A549 (cell line): ENCODE data around the gene SEMA4B. TPM values are rescaled to one million over a fixed set of nuclear protein-coding genes. Genes with fewer than 3 reads are reported as not detected.

Source experiments
- ATAC-seq, 2 experiments: fragments of 200-7000 bp in 1 of 2; fragments of >200 bp in 1 of 2; cut with Nextera tagmentation in 1 of 2; cut with Tn5 transposase in 1 of 2; 3 replicates each; pipeline versions ENCODE4 v1.8.0 to v1.9.1; 2018 to 2020; ENCODE audit warnings: mild to moderate bottlenecking in 1 of 2, moderate library complexity in 1 of 2
- CTCF ChIA-PET: fragments of 300-600 bp; sonication (Branson Sonifier 250); formaldehyde crosslinking; extraction: SDS; loops from one replicate; lab custom pipeline; 2021; ENCODE audit warnings: antibody characterized with exemption, inconsistent platforms; lab: Yijun Ruan, JAX
- POLR2A ChIA-PET: fragments of 350-600 bp; formaldehyde crosslinking; extraction: SDS; loops from one replicate; lab custom pipeline; 2021; ENCODE audit warnings: antibody characterized with exemption, inconsistent platforms; lab: Yijun Ruan, JAX
- DNase-seq, 2 experiments: peaks; one replicate each; pipeline versions ENCODE4 v3.0.0 to v3.0.0-alpha.2; 2011 to 2016; ENCODE audit warnings: low read depth in 1 of 2, low spot score in 1 of 2
- FAIRE-seq: peaks from 2 replicates; lab custom pipeline; 2011; peaks lifted over from hg19 to GRCh38; lab: Jason Lieb, UNC
- H3K27ac ChIP-seq, 2 experiments: fragments of >200 bp; sonication (Bioruptor Twin); formaldehyde crosslinking; 3 replicates each; pipeline ENCODE4 v1.5.1; 2016 to 2017
- H3K4me1 ChIP-seq: fragments of >200 bp; sonication (Bioruptor Twin); formaldehyde crosslinking; 3 replicates; pipeline ENCODE4 v1.6.1; 2016
- H3K4me2 ChIP-seq: fragments of >200 bp; sonication (Bioruptor Twin); formaldehyde crosslinking; 3 replicates; pipeline ENCODE4 v1.6.1; 2016
- H3K4me3 ChIP-seq: fragments of >200 bp; sonication (Bioruptor Twin); formaldehyde crosslinking; 3 replicates; pipeline ENCODE4 v1.5.1; 2016
- H3K9me3 ChIP-seq: fragments of >200 bp; sonication (Bioruptor Twin); formaldehyde crosslinking; 3 replicates; pipeline ENCODE4 v1.6.1; 2016
- CBX2 ChIP-seq: fragments of 200-600 bp; sonication (generic); IDR thresholded peaks from 2 replicates; pipeline ENCODE4 v1.6.1; 2016; ENCODE audit warnings: low read depth, mild to moderate bottlenecking, borderline replicate concordance
- CEBPB ChIP-seq, 2 experiments: fragments of >200 bp in 1 of 2; sonication (Bioruptor Twin) in 1 of 2; formaldehyde crosslinking in 1 of 2; IDR thresholded peaks; 2 replicates each; pipeline ENCODE4 v1.6.1; 2012 to 2016
- EHMT2 ChIP-seq: fragments of 200-600 bp; sonication (generic); IDR thresholded peaks from 2 replicates; pipeline ENCODE4 v1.6.1; 2016; ENCODE audit warnings: antibody characterized with exemption, low read depth, mild to moderate bottlenecking, moderate library complexity
- FOSB ChIP-seq: fragments of 250-450 bp; sonication (Bioruptor Pico); IDR thresholded peaks from 2 replicates; pipeline ENCODE4 v1.5.0; 2020; ENCODE audit warnings: mild to moderate bottlenecking, moderate library complexity
- FOXS1 ChIP-seq: fragments of 250-450 bp; sonication (Bioruptor Pico); IDR thresholded peaks from 2 replicates; pipeline ENCODE4 v1.5.0; 2020; ENCODE audit warnings: mild to moderate bottlenecking, moderate library complexity
- GATA3 ChIP-seq: IDR thresholded peaks from 2 replicates; pipeline ENCODE4 v1.6.1; 2012; ENCODE audit warnings: borderline replicate concordance
- HDAC2 ChIP-seq: fragments of 200-600 bp; sonication (generic); IDR thresholded peaks from 2 replicates; pipeline ENCODE4 v1.6.1; 2016
- HOXB5 ChIP-seq: fragments of 250-450 bp; sonication (Bioruptor Pico); IDR thresholded peaks from 2 replicates; pipeline ENCODE4 v1.5.0; 2020; ENCODE audit warnings: mild to moderate bottlenecking, moderate library complexity
- JUN ChIP-seq, 2 experiments: fragments of >200 bp; sonication (Bioruptor Twin); formaldehyde crosslinking; IDR thresholded peaks; 2 replicates in 1 of 2; 3 replicates in 1 of 2; pipeline ENCODE4 v1.6.1; 2016 to 2017
- JUNB ChIP-seq: fragments of >200 bp; sonication (Bioruptor Twin); formaldehyde crosslinking; IDR thresholded peaks from 2 replicates; pipeline ENCODE4 v1.6.1; 2016
- KDM1A ChIP-seq: fragments of 200-600 bp; sonication (generic); IDR thresholded peaks from 2 replicates; pipeline ENCODE4 v1.6.1; 2016; ENCODE audit warnings: low read depth, mild to moderate bottlenecking
- MAFK ChIP-seq: fragments of 450-650 bp; IDR thresholded peaks from 2 replicates; pipeline ENCODE4 v1.6.1; 2014; ENCODE audit not compliant: partially characterized antibody
- POLR2AphosphoS2 ChIP-seq: conservative IDR thresholded peaks from 2 replicates; pipeline ENCODE4 v1.6.1; 2012; ENCODE audit warnings: low read length, improper control_type of control experiment, inconsistent platforms
- RAD21 ChIP-seq, 2 experiments: fragments of >200 bp in 1 of 2; sonication (Bioruptor Twin) in 1 of 2; formaldehyde crosslinking in 1 of 2; IDR thresholded peaks in 1 of 2; conservative IDR thresholded peaks in 1 of 2; 2 replicates in 1 of 2; 3 replicates in 1 of 2; pipeline ENCODE4 v1.6.1; 2012 to 2018; ENCODE audit warnings: inconsistent platforms in 1 of 2
- RARB ChIP-seq: fragments of 250-450 bp; sonication (Bioruptor Pico); IDR thresholded peaks from 2 replicates; pipeline ENCODE4 v1.8.0; 2021; ENCODE audit warnings: mild to moderate bottlenecking, moderate library complexity
- RCOR1 ChIP-seq: fragments of 150-350 bp; IDR thresholded peaks from 2 replicates; pipeline ENCODE4 v1.6.1; 2014; ENCODE audit warnings: antibody characterized with exemption, low read length, low read depth
- RFX5 ChIP-seq: fragments of 450-650 bp; IDR thresholded peaks from 2 replicates; pipeline ENCODE4 v1.7.1; 2014; ENCODE audit warnings: antibody characterized with exemption, mild to moderate bottlenecking, moderate library complexity
- SMC3 ChIP-seq: fragments of >200 bp; sonication (Bioruptor Twin); formaldehyde crosslinking; IDR thresholded peaks from 3 replicates; pipeline ENCODE4 v1.6.1; 2018; ENCODE audit warnings: inconsistent platforms
- TFCP2L1 ChIP-seq: fragments of 250-450 bp; sonication (Bioruptor Pico); IDR thresholded peaks from 2 replicates; pipeline ENCODE4 v1.5.0; 2021; ENCODE audit warnings: mild to moderate bottlenecking
- TP53 ChIP-seq: fragments of 250-450 bp; sonication (Bioruptor Pico); IDR thresholded peaks from 2 replicates; pipeline ENCODE4 v1.5.0; 2021; ENCODE audit warnings: mild to moderate bottlenecking, moderate library complexity
- WGBS: methylation state at CpG from one replicate; pipeline ENCODE4 v1.1.6; 2017; ENCODE audit errors: missing lambda C conversion rate; 5-methylcytosine and 5-hydroxymethylcytosine counted together
- polyA plus RNA-seq, 4 experiments: library from polyadenylated mRNA; depleted of rRNA in 3 of 4; stranded (reverse); fragments of >200 nt; fragmentation: RNase III in 1 of 4; extraction: RNeasy Plus Mini Kit Qiagen cat#74134 plus additional on column Dnase treatment in 1 of 4; gene quantifications; 2 replicates in 3 of 4; 3 replicates in 1 of 4; pipeline ENCODE4 v1.2.3, GENCODE V29; 2011 to 2017
- TF ChIP-seq, protein P1 (sequence below): fragments of >200 bp; sonication (Bioruptor Twin); formaldehyde crosslinking; IDR thresholded peaks from 3 replicates; pipeline ENCODE4 v1.6.1; 2016
- TF ChIP-seq, protein P2 (sequence below): fragments of 150-350 bp; IDR thresholded peaks from 2 replicates; pipeline ENCODE4 v1.6.1; 2014; ENCODE audit warnings: low read depth, mild to moderate bottlenecking, low read length
- TF ChIP-seq, protein P3 (sequence below): fragments of >200 bp; sonication (Bioruptor Twin); formaldehyde crosslinking; IDR thresholded peaks from 2 replicates; pipeline ENCODE4 v1.6.1; 2016
- TF ChIP-seq, protein P4 (sequence below): fragments of 250-450 bp; sonication (Bioruptor Pico); IDR thresholded peaks from 2 replicates; pipeline ENCODE4 v1.5.0; 2020; ENCODE audit warnings: low read depth, mild to moderate bottlenecking, moderate library complexity
- TF ChIP-seq, protein P5 (sequence below): fragments of >200 bp; sonication (Bioruptor Twin); formaldehyde crosslinking; IDR thresholded peaks from 3 replicates; pipeline ENCODE4 v1.5.1; 2016
- TF ChIP-seq, protein P6 (sequence below): IDR thresholded peaks from 2 replicates; pipeline ENCODE4 v1.6.1; 2012
- TF ChIP-seq, protein P7 (sequence below): IDR thresholded peaks from 2 replicates; pipeline ENCODE4 v1.6.1; 2012
- TF ChIP-seq, protein P8 (sequence below): fragments of 200-600 bp; sonication (generic); IDR thresholded peaks from 2 replicates; pipeline ENCODE4 v1.6.1; 2016; ENCODE audit warnings: antibody characterized with exemption, mild to moderate bottlenecking, moderate library complexity

SEMA4B gene
- polyA plus RNA-seq, 2 of the 4 experiments (the other 2 are of a cell fraction): 45.3 to 47.1 TPM

DNA sequence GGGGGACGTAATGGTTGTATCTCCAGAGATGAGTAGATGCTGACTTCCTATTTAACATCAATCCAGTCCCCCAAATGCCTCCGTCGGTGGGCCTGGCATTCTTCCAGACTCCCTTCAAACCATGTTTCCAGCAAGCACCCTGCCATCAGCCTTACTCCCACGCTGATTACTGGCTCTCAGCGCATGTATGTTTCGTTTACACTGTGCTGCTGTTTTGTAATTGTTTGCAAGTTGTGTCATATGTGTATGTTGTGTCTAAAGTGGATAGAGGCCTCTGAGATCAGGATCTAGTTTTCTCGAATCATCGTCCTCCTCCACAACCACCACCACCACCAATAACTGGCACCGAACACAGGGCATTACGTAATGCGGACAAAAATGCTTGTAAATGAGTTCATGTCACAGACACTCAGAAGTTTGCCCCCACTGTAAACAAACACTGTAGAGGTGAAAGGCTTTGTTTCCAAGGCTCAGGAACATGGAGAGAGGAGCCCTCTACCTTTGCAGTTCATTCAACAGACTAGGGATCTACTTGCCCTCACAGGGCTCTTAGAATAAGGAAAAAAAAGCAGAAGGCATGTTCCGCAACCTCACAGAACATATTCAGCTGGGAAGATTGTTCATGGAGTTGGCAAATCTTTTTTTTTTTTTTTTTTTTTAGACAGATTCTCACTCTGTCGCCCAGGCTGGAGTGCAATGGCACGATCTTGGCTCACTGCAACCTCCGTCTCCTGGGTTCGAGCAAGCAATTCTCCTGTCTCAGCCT lies 46.1 kb upstream of the SEMA4B start:
- Histone ChIP-seq H3K4me3 (no peak overlapping the region), H3K27ac (peak overlapping the region; percentile 70 to 77), H3K4me1 (peaks cover 62% of the 10 kb centered on the region), H3K4me2 (peak overlapping the region; percentile 66), H3K9me3 (no peaks in the 10 kb centered on the region)
- DNase-seq (peak; percentile 62 to 96), FAIRE-seq (peak; percentile 87), ATAC-seq (peak; percentile 41 to 57)
- WGBS: 35% methylated on average over 16 of the region's 16 CpGs
- CTCF ChIA-PET: interaction anchor here (0.7 to 17.4 kb wide), 7 partner anchors 12 to 256 kb away, joined by 3 to 732 read pairs (median 4); partner anchors contain the start of genes CIB1, GDPGP1 and SEMA4B
- POLR2A ChIA-PET: no interaction called here
- TF ChIP-seq, protein P1, sequence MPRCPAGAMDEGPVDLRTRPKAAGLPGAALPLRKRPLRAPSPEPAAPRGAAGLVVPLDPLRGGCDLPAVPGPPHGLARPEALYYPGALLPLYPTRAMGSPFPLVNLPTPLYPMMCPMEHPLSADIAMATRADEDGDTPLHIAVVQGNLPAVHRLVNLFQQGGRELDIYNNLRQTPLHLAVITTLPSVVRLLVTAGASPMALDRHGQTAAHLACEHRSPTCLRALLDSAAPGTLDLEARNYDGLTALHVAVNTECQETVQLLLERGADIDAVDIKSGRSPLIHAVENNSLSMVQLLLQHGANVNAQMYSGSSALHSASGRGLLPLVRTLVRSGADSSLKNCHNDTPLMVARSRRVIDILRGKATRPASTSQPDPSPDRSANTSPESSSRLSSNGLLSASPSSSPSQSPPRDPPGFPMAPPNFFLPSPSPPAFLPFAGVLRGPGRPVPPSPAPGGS: peak; percentile 69; the same call in 2 of the 3 replicates
- TF ChIP-seq MAFK: peak; percentile 53
- no peak for TF ChIP-seq EHMT2
- TF ChIP-seq RARB: 0 out of 2 replicates have a peak, but pooled peaks have one; percentile 67
- peak; percentile 42; the same call in 1 of the 3 replicates for TF ChIP-seq SMC3
- no peak for TF ChIP-seq RCOR1
- TF ChIP-seq JUN (IDR thresholded peaks at IDR 0.05): peak; percentile 81 to 97; a peak in 4 of 5 replicates
- TF ChIP-seq, protein P2, sequence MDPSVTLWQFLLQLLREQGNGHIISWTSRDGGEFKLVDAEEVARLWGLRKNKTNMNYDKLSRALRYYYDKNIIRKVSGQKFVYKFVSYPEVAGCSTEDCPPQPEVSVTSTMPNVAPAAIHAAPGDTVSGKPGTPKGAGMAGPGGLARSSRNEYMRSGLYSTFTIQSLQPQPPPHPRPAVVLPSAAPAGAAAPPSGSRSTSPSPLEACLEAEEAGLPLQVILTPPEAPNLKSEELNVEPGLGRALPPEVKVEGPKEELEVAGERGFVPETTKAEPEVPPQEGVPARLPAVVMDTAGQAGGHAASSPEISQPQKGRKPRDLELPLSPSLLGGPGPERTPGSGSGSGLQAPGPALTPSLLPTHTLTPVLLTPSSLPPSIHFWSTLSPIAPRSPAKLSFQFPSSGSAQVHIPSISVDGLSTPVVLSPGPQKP: no peak
- TF ChIP-seq, protein P3, sequence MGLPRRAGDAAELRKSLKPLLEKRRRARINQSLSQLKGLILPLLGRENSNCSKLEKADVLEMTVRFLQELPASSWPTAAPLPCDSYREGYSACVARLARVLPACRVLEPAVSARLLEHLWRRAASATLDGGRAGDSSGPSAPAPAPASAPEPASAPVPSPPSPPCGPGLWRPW: peak; percentile 74
- TF ChIP-seq RFX5: peak; percentile 13; the same call in 1 of the 2 replicates
- TF ChIP-seq FOXS1: no peak
- no peak for TF ChIP-seq KDM1A
- no peak for TF ChIP-seq FOSB (CRISPR knock-in tag)
- no peak for TF ChIP-seq HDAC2
- TF ChIP-seq TP53: no peak
- peak; percentile 93 for TF ChIP-seq JUNB
- peak in 1 of 2 experiments; percentile 54; a peak in 2 of 5 replicates for TF ChIP-seq RAD21 (conservative IDR thresholded peaks at IDR 0.05 in 1 of 2, IDR thresholded peaks at IDR 0.05 in 1 of 2)
- TF ChIP-seq, protein P4, sequence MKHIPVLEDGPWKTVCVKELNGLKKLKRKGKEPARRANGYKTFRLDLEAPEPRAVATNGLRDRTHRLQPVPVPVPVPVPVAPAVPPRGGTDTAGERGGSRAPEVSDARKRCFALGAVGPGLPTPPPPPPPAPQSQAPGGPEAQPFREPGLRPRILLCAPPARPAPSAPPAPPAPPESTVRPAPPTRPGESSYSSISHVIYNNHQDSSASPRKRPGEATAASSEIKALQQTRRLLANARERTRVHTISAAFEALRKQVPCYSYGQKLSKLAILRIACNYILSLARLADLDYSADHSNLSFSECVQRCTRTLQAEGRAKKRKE (CRISPR knock-in tag): no peak
- TF ChIP-seq, protein P5, sequence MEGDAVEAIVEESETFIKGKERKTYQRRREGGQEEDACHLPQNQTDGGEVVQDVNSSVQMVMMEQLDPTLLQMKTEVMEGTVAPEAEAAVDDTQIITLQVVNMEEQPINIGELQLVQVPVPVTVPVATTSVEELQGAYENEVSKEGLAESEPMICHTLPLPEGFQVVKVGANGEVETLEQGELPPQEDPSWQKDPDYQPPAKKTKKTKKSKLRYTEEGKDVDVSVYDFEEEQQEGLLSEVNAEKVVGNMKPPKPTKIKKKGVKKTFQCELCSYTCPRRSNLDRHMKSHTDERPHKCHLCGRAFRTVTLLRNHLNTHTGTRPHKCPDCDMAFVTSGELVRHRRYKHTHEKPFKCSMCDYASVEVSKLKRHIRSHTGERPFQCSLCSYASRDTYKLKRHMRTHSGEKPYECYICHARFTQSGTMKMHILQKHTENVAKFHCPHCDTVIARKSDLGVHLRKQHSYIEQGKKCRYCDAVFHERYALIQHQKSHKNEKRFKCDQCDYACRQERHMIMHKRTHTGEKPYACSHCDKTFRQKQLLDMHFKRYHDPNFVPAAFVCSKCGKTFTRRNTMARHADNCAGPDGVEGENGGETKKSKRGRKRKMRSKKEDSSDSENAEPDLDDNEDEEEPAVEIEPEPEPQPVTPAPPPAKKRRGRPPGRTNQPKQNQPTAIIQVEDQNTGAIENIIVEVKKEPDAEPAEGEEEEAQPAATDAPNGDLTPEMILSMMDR: no peak; the same call in 2 of the 3 replicates
- TF ChIP-seq GATA3: peak; percentile 84; the same call in 1 of the 2 replicates
- no peak for TF ChIP-seq HOXB5 (CRISPR knock-in tag)
- TF ChIP-seq, protein P6, sequence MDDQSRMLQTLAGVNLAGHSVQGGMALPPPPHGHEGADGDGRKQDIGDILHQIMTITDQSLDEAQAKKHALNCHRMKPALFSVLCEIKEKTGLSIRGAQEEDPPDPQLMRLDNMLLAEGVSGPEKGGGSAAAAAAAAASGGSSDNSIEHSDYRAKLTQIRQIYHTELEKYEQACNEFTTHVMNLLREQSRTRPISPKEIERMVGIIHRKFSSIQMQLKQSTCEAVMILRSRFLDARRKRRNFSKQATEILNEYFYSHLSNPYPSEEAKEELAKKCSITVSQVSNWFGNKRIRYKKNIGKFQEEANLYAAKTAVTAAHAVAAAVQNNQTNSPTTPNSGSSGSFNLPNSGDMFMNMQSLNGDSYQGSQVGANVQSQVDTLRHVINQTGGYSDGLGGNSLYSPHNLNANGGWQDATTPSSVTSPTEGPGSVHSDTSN: 0 out of 2 replicates have a peak, but pooled peaks have one; percentile 51
- no peak for TF ChIP-seq POLR2AphosphoS2
- TF ChIP-seq TFCP2L1: no peak
- TF ChIP-seq, protein P7, sequence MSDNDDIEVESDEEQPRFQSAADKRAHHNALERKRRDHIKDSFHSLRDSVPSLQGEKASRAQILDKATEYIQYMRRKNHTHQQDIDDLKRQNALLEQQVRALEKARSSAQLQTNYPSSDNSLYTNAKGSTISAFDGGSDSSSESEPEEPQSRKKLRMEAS: peak; percentile 78
- no peak for TF ChIP-seq CBX2
- peak; percentile 95 to 97 for TF ChIP-seq CEBPB (IDR thresholded peaks at IDR 0.05)
- TF ChIP-seq, protein P8, sequence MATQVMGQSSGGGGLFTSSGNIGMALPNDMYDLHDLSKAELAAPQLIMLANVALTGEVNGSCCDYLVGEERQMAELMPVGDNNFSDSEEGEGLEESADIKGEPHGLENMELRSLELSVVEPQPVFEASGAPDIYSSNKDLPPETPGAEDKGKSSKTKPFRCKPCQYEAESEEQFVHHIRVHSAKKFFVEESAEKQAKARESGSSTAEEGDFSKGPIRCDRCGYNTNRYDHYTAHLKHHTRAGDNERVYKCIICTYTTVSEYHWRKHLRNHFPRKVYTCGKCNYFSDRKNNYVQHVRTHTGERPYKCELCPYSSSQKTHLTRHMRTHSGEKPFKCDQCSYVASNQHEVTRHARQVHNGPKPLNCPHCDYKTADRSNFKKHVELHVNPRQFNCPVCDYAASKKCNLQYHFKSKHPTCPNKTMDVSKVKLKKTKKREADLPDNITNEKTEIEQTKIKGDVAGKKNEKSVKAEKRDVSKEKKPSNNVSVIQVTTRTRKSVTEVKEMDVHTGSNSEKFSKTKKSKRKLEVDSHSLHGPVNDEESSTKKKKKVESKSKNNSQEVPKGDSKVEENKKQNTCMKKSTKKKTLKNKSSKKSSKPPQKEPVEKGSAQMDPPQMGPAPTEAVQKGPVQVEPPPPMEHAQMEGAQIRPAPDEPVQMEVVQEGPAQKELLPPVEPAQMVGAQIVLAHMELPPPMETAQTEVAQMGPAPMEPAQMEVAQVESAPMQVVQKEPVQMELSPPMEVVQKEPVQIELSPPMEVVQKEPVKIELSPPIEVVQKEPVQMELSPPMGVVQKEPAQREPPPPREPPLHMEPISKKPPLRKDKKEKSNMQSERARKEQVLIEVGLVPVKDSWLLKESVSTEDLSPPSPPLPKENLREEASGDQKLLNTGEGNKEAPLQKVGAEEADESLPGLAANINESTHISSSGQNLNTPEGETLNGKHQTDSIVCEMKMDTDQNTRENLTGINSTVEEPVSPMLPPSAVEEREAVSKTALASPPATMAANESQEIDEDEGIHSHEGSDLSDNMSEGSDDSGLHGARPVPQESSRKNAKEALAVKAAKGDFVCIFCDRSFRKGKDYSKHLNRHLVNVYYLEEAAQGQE: no peak
